A204.1 (cell line): ENCODE measurements around the gene STEAP1.

Experiments
- FAIRE-seq: peaks from 2 replicates; lab custom pipeline; 2012; peaks lifted over from hg19 to GRCh38; lab: Jason Lieb, UNC

The STEAP1 gene

GRCh38 chr7:90211391-90212148 lies 57.3 kb downstream of the STEAP1 start, which contains the start of gene STEAP2:
TSS of gene STEAP2 (plus strand) at chr7:90211740. CDS start at chr7:90225083, 13,343 bp downstream.
- FAIRE-seq, result no peak

- no peak for FAIRE-seq
Observed at GRCh38 chr7:90212149-90212495, 57.9 kb downstream of the STEAP1 start.

- no peak for FAIRE-seq
Observed at GRCh38 chr7:90213521-90213920, 59.3 kb downstream of the STEAP1 start.
